Activated naive CD4-positive, alpha-beta T cell treated with anti-CD3 and anti-CD28 coated beads for 36 hours (primary cell): ENCODE data around the gene AGPAT1. TPM values are rescaled to one million over a fixed set of nuclear protein-coding genes. Genes with fewer than 3 reads are reported as not detected.

Experiments
- CTCF ChIA-PET: fragments of 350-600 bp; sonication (Branson Sonifier 250); formaldehyde crosslinking; loops from one replicate; lab custom pipeline; 2021; ENCODE audit warnings: antibody characterized with exemption; lab: Charles Lee
- DNase-seq: peaks from one replicate; pipeline ENCODE4 v3.0.0-alpha.2; 2020
- H3K27ac Mint-ChIP-seq: one replicate; pipeline ENCODE4 v1.8.0; 2021; ENCODE audit warnings: mild to moderate bottlenecking, mixed read lengths
- H3K27me3 Mint-ChIP-seq: one replicate; pipeline ENCODE4 v1.8.0; 2021; ENCODE audit warnings: low read depth, mixed read lengths
- H3K36me3 Mint-ChIP-seq: one replicate; pipeline ENCODE4 v1.8.0; 2021; ENCODE audit warnings: low read depth, mixed read lengths
- H3K4me1 Mint-ChIP-seq: one replicate; pipeline ENCODE4 v1.8.0; 2021; ENCODE audit warnings: low read depth, mixed read lengths
- H3K4me3 Mint-ChIP-seq: one replicate; pipeline ENCODE4 v1.8.0; 2021; ENCODE audit warnings: mild to moderate bottlenecking, moderate library complexity, mixed read lengths
- H3K9me3 Mint-ChIP-seq: one replicate; pipeline ENCODE4 v1.8.0; 2021; ENCODE audit warnings: mixed read lengths
- intact Hi-C: fragments of 100-400 bp; cut with micrococcal nuclease; formaldehyde crosslinking; loops from one replicate; pipeline ENCODE4 v1.15.1; 2023
- total RNA-seq, 2 experiments: library from RNA; stranded (reverse); gene quantifications; one replicate each; pipeline ENCODE4 v1.2.3, GENCODE V29; 2021

The AGPAT1 gene
- total RNA-seq, 2 experiments from 2014 or later = 25.8 to 26.5 TPM

DNA sequence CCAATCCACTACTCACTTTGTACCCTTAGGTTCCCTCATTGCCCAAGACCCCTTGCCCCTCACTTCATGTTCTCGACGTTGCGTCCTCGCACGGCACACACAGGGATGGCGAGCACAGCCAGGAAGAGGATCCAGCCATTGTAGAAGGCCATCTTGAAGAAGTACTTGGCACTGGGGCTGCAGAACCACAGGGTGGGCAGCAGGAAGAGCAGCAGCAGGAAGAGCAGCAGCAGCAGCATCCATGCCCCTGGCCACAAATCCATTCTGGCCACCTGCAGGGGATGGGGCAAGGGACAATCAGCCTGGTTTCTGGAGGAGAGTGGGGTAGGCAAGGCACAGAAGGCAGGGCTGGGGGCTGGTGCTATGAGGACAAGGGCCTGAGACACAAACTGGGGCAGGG, 4.7 kb downstream of the AGPAT1 start:
- Mint-ChIP-seq H3K27ac (no peak overlapping the region), H3K36me3 (peaks cover 21% of the 10 kb centered on the region)

DNA sequence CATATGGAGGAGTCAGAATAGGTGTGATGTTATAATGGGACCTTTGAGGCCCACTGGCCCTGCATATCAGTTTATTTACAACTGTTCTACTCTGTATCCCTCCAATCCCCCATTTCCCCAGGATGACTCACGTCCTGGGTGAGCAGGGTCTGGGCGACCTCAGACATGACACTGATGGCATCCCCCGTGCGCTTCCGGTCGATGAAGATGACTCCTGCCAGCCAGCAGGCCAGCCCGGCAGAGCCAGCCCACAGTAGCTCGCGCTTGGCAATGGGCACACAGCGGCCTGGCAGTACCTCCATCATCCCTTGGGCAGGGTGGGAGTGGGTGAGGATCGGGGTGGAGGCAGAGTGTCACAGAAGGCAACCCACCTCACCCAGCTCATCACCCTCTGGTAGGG, 5.6 kb downstream of the AGPAT1 start:
- Mint-ChIP-seq H3K36me3 (peaks cover 26% of the 10 kb centered on the region), H3K9me3 (no peaks in the 10 kb centered on the region), H3K27me3 (no peaks in the 10 kb centered on the region), H3K27ac (no peak overlapping the region), H3K4me1 (peaks cover 30% of the 10 kb centered on the region), H3K4me3 (no peak overlapping the region)
- intact Hi-C loops = no loop called here
- no peak for DNase-seq
- CTCF ChIA-PET = interaction anchor here (0.6 kb wide), 1 partner anchor 31 kb away, joined by 3 read pairs; no protein-coding TSS in a partner anchor

More for the DNA sequence above, 4.7 kb downstream of the AGPAT1 start:
- DNase-seq = no peak
- intact Hi-C loops = no loop called here
- Mint-ChIP-seq H3K27me3 (no peaks in the 10 kb centered on the region), H3K9me3 (no peaks in the 10 kb centered on the region), H3K4me1 (peaks cover 33% of the 10 kb centered on the region), H3K4me3 (no peak overlapping the region)
- CTCF ChIA-PET = interaction anchor here (0.7 kb wide), 1 partner anchor 11 kb away, joined by 3 read pairs; no protein-coding TSS in a partner anchor

DNA sequence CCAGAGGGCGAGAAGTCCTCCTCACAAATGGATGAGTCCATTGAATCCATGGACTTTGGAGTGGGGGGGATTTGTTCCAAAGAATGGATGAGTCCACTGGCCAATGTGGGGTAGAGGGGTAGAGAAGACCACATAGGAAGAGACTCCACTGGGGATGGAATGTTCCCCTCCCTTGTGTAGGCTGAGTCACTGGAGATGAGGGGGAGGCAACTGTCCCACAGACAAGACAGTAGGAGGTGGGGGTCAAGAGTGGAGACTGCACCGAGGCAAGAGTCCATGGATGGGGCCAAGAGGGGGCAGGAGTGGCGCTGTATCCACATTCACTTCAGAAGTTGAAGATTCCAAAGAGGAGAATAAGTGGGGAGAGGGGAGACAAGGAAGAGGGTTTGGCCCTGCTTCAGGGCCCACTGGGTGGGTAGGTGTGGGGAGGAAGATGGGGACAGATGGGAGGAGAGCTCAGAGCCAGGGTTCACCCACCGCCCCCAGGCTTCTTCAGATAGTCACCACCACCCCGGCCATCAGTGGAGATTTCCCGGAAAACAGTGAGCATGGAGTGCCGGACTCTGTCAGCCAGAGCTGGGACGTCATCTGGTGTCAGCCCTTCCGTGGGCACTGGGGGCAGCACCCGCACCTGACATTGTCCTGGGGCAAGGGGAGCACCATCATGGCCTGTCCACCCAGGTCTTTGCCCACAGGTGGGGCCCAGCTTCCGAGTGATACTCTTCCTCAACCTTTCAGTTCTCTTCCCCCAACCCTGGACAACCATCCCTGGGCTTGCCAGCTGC, 6.9 kb downstream of the AGPAT1 start:
- Mint-ChIP-seq H3K27me3 (no peaks in the 10 kb centered on the region), H3K9me3 (no peaks in the 10 kb centered on the region), H3K36me3 (peaks cover 26% of the 10 kb centered on the region), H3K4me1 (peaks cover 19% of the 10 kb centered on the region), H3K4me3 (no peak overlapping the region), H3K27ac (no peak overlapping the region)
- intact Hi-C loops = no loop called here
- CTCF ChIA-PET = no interaction called here
- no peak for DNase-seq

DNA sequence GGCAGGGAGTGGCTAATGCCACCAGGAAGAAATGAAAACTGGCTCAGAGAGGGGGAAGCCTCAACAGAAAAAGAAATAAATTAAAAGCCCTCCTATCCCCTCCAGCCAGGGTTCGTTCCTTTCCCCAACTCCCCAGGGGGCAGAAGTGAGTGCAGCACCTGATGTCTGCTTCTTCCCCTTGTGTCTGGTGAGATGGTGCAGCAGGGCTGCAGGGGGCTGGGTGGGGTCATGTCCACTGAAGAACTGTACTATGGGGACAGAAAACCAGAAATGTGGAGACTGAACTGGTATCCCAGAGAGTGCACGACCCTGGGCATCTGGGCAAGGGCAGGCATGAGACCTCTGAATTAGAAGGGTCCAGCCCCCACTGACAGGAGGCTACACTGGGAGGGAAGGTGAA, 7.5 kb downstream of the AGPAT1 start:
- Mint-ChIP-seq H3K27ac (no peak overlapping the region), H3K4me1 (peaks cover 12% of the 10 kb centered on the region), H3K27me3 (no peaks in the 10 kb centered on the region), H3K36me3 (peaks cover 26% of the 10 kb centered on the region), H3K9me3 (no peaks in the 10 kb centered on the region), H3K4me3 (no peak overlapping the region)
- intact Hi-C loops = no loop called here
- CTCF ChIA-PET = no interaction called here
- DNase-seq = no peak

DNA sequence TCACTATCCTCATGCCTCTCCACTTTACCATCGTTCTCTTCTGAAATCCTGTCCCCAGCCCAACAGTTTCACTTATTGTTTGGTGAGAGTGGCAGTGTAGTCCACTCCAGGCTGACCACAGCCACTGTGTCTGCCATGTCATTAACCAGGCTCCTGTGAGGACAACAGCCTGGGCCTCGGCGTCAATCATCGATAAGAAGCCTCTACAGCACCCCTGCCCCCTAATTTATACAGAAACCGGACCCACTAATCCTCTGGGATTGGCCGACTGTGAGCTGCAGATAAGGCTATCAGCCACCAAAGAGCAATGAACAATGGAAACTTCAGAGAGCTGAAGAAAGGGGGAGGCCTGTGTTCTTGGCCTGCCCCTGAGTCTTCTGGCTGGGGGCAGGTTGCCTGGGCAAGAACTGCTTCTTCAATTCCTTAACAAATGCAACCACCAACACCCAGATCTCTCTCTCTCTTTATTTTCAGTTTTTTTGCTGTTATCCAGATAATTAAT, 8.1 kb downstream of the AGPAT1 start:
- Mint-ChIP-seq H3K9me3 (no peaks in the 10 kb centered on the region), H3K4me1 (peaks cover 7% of the 10 kb centered on the region), H3K27ac (no peak overlapping the region), H3K27me3 (no peaks in the 10 kb centered on the region), H3K4me3 (no peak overlapping the region), H3K36me3 (peaks cover 28% of the 10 kb centered on the region)
- CTCF ChIA-PET = no interaction called here
- no peak for DNase-seq
- intact Hi-C loops = no loop called here

DNA sequence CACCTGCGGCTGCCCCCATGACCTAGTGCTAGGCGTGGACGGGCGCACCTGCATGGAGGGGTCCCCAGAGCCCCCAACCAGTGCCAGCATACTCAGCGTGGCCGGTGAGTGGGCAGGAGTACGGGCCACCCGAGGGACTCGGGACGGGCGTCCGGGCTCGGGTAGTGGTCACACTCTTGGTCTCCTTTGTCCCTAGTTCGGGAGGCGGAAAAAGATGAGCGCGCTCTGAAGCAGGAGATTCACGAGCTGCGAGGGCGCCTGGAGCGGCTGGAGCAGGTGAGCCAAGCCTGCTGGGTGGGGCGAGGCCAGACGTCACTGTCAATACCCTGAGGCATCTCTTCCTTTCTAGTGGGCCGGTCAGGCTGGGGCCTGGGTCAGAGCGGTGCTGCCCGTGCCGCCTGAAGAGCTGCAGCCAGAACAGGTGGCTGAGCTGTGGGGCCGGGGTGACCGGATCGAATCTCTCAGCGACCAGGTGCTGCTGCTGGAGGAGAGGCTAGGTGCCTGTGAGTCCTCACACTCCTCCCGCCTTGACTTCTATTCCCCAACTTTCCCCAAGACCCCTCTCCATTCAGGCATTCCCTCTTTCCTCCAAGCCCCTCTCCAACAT, 8.6 kb downstream of the AGPAT1 start:
- Mint-ChIP-seq H3K9me3 (no peaks in the 10 kb centered on the region), H3K4me1 (peaks cover 2% of the 10 kb centered on the region), H3K36me3 (peaks cover 30% of the 10 kb centered on the region), H3K4me3 (no peak overlapping the region), H3K27ac (no peak overlapping the region), H3K27me3 (no peaks in the 10 kb centered on the region)
- CTCF ChIA-PET = no interaction called here
- intact Hi-C loops = no loop called here
- DNase-seq = no peak

DNA sequence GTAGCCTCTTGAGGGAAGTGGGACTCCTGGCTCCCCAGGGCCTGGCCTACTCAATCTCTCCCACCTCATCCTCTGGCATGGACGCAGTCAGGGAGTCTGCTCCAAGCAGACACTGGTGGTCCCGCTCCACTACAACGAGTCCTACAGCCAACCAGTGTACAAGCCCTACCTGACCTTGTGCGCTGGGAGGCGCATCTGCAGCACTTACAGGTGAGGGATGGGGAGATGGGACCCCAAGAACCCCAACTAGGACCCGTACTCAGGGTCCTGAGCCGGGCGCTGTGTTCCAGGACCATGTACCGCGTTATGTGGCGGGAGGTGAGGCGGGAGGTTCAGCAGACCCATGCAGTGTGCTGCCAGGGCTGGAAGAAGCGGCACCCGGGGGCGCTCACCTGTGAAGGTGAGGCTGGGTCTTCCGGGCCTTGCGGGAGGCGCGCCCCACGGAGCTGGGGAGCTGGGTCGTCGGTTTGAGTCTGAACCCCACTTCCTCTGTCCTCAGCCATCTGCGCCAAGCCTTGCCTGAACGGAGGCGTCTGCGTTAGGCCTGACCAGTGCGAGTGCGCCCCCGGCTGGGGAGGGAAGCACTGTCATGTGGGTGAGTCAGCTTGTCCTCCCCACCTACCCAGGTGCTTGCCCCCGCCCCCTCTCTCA, 9.3 kb downstream of the AGPAT1 start:
- H3K27me3 Mint-ChIP-seq = no peaks in the 10 kb centered on the region
- no peak overlapping the region for H3K27ac Mint-ChIP-seq
- CTCF ChIA-PET = no interaction called here
- H3K9me3 Mint-ChIP-seq = no peaks in the 10 kb centered on the region
- DNase-seq = no peak
- peaks cover 30% of the 10 kb centered on the region for H3K36me3 Mint-ChIP-seq
- H3K4me1 Mint-ChIP-seq = peaks cover 2% of the 10 kb centered on the region
- no peak overlapping the region for H3K4me3 Mint-ChIP-seq
- intact Hi-C loops = no loop called here

DNA sequence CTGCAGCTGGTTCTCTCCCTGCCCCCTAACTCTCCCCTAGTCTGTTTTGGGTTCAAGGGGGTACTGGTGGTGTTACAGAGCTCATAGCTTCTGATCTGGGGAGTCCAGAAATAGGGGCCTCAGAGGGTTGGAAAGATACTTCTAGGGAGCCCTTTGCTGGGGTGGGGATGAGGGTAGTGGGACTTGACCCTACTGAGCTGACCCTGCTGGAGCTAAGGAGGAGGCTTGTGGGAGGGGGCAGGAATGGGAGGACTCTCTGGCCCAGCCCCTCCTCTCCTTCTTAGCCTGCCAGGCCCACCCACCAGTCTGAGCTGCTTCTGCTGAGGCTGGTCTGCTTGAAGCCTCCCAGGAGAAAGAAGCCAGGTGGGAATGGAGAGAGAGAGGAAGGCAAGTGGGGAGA, 11.6 kb downstream of the AGPAT1 start, which contains the start of gene EGFL8:
Gene EGFL8 (plus strand): TSS at position 301 of the 400 bp plus-strand sequence. CDS start 1,571 bp downstream, outside the sequence.
- H3K27me3 Mint-ChIP-seq = no peaks in the 10 kb centered on the region
- no peaks in the 10 kb centered on the region for H3K9me3 Mint-ChIP-seq
- peaks cover 19% of the 10 kb centered on the region for H3K36me3 Mint-ChIP-seq
- CTCF ChIA-PET = no interaction called here
- H3K4me1 Mint-ChIP-seq = no peaks in the 10 kb centered on the region
- intact Hi-C loops = no loop called here
- no peak within 1 kb of the TSS for H3K4me3 Mint-ChIP-seq
- H3K27ac Mint-ChIP-seq = no peak within 1 kb of the TSS
- no peak for DNase-seq

DNA sequence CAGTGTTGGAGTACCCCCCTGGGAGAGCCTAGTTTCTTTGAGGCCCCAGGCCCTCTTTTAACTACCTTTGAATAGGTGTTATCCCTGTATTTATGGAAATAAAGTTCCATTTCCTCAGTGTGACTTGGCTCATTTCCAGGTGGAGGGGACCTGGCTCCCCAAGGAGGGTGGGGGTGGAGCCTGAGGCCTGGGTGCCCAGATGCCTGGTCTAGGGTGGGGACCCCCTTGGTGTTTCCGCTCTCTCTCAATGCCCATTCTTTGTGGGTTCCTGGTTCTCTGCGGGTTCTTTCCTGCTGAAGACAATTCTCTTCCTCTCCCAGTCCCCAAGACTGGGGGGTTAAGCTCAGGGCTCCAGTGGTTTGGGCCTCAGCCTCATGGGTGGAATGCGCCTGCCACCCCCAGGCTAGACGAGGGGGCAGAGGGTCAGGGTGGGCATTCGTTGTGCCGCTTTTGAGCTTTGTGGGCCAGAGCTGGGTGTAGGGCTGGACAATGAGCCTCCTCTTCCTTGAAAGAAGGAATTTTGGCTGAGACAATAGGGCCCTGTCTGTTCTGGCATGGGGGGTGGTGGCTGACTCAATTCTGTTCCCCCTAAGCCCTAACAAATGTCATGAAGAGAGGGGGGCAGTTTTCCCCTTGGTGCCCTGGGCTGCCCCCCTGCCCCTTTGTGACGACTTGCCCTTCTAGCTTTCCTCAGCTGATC, 12.2 kb downstream of the AGPAT1 start:
- no peak for DNase-seq
- no peaks in the 10 kb centered on the region for H3K9me3 Mint-ChIP-seq
- intact Hi-C loops = no loop called here
- no peak overlapping the region for H3K4me3 Mint-ChIP-seq
- peaks cover 16% of the 10 kb centered on the region for H3K36me3 Mint-ChIP-seq
- no peaks in the 10 kb centered on the region for H3K27me3 Mint-ChIP-seq
- H3K4me1 Mint-ChIP-seq = no peaks in the 10 kb centered on the region
- no peak overlapping the region for H3K27ac Mint-ChIP-seq
- CTCF ChIA-PET = no interaction called here

DNA sequence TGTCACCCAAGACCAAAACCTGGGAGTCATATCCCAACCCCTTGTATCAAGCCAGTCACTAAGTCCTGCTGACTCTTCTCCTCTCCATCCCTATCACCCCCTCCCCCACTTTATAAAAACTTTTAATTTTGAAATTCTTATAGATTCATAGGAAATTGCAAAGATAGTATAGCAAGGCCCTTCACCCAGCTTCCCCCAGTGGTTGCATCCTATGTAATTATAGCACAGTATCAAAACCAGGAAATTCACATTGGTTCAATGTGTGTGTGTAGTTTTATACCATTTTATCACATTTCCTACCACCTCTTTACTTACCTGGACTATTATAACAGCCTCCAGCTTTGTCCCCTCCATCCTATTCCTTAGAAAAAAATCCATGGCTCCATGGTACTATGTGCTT, 17.8 kb downstream of the AGPAT1 start:
- intact Hi-C loops = no loop called here
- DNase-seq = no peak
- Mint-ChIP-seq H3K36me3 (peaks cover 17% of the 10 kb centered on the region), H3K27me3 (no peaks in the 10 kb centered on the region), H3K4me1 (peaks cover 15% of the 10 kb centered on the region), H3K27ac (no peak overlapping the region), H3K9me3 (no peaks in the 10 kb centered on the region), H3K4me3 (no peak overlapping the region)
- CTCF ChIA-PET = interaction anchor here (0.8 to 1.1 kb wide), 2 partner anchors 27 to 87 kb away, joined by 3 read pairs; no protein-coding TSS in a partner anchor

DNA sequence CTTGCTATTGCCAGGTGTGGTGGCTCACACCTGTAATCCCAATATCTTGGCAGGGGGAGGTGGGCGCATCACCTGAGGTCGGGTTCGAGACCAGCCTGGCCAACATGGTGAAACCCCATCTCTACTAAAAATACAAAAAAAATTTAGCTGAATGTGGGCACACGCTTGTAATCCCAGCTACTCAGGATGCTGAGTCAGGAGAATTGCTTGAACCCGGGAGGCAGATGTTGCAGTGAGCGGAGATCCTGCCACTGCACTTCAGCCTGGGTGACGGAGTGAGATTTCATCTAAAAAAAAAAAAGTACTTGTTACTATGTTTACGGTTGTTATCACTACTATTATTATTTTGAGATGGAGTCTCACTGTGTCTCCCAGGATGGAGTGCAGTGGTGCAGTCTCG, 19.0 kb downstream of the AGPAT1 start:
- no peaks in the 10 kb centered on the region for H3K27me3 Mint-ChIP-seq
- H3K4me1 Mint-ChIP-seq = peaks cover 27% of the 10 kb centered on the region
- H3K27ac Mint-ChIP-seq = no peak overlapping the region
- no peaks in the 10 kb centered on the region for H3K9me3 Mint-ChIP-seq
- CTCF ChIA-PET = no interaction called here
- H3K36me3 Mint-ChIP-seq = peaks cover 14% of the 10 kb centered on the region
- intact Hi-C loops = no loop called here
- no peak overlapping the region for H3K4me3 Mint-ChIP-seq
- no peak for DNase-seq
